GM10266 (cell line): ENCODE data around the gene SIRPB2.

Source experiments
- DNase-seq: peaks from one replicate; pipeline ENCODE4 v3.0.0; 2012; ENCODE audit errors: extremely low spot score
- TF ChIP-seq, protein P1 (sequence below): IDR thresholded peaks from 2 replicates; pipeline ENCODE4 v1.5.1; 2012; ENCODE audit warnings: mild to moderate bottlenecking, low read depth; ENCODE audit not compliant: control insufficient read depth, insufficient read depth; ENCODE audit errors: missing control alignments

Gene SIRPB2

DNA sequence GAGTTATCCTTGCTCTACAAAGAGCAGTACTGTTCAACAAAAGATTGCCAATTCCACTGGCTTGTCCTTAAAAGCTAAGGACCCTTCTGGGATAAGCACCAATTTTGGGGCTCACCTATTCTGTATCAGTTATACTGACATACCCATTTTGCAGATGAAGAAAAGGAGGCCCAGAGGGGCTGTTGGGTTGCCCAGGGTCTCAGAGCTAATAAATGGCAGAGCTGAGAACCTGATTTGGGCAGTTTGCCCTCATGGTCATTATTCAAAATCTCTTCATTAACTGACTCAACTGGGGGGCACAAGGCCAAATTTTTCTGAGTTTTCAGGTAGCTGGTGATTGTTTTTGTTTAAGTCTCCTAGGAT is 55.9 kb downstream of the SIRPB2 start:
- DNase-seq, result no peak
- TF ChIP-seq, protein P1, sequence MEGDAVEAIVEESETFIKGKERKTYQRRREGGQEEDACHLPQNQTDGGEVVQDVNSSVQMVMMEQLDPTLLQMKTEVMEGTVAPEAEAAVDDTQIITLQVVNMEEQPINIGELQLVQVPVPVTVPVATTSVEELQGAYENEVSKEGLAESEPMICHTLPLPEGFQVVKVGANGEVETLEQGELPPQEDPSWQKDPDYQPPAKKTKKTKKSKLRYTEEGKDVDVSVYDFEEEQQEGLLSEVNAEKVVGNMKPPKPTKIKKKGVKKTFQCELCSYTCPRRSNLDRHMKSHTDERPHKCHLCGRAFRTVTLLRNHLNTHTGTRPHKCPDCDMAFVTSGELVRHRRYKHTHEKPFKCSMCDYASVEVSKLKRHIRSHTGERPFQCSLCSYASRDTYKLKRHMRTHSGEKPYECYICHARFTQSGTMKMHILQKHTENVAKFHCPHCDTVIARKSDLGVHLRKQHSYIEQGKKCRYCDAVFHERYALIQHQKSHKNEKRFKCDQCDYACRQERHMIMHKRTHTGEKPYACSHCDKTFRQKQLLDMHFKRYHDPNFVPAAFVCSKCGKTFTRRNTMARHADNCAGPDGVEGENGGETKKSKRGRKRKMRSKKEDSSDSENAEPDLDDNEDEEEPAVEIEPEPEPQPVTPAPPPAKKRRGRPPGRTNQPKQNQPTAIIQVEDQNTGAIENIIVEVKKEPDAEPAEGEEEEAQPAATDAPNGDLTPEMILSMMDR, result no peak

DNA sequence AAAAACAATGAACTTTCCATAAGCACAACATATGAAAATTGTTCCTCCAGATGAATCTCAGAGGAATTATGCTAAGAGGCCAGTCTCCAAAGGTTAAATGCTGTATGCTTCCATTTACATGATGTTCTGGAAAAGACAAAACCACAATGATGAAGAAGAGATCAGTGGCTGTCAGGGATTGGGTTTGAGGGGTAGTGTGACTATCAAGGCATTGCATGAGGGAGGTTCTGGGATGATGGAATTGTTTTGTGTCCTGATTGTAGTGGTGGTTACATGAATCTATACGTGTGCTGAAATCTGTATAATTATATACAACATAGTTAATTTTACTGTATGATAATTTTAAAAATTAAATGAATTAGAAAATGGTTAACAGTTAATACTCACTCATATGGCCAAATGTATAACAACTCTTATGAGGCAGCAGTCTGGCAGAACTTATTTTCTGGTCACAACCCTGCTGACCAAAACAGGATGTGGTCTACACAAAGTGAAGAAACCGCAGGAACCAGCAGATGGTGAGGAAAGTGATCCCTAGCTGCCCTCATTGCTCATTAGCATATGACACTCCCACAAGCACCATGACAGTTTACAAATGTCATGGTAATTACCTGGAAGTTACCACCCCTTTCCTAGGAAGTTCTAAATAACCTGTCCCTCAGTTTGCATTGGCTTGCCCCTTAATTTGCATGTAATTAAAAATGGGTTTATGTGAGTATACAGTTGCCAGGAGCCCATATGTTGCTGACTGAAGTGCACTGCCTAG is 56.5 kb downstream of the SIRPB2 start:
- DNase-seq, result peak; percentile 44
- TF ChIP-seq, protein P1, result no peak

DNA sequence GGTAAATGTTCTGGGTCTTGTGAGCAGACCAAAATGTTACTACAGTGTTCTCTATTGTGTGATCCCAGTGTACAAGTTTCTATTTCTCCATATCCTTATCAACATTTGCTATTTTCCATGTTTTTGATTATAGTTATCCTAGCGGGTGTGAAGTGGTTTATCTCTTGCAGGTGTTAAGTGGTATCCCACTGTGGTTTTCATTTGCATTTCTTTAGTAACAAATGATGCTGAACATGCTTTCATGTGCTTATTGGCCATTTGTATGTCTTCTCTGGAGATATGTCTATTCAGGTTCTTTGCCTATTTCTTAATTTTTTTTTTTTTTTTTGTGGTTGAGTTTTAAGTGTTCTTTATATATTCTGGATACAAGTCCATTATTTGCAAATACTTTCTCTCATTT is 60.1 kb downstream of the SIRPB2 start:
- TF ChIP-seq, protein P1, result no peak
- DNase-seq, result no peak

DNA sequence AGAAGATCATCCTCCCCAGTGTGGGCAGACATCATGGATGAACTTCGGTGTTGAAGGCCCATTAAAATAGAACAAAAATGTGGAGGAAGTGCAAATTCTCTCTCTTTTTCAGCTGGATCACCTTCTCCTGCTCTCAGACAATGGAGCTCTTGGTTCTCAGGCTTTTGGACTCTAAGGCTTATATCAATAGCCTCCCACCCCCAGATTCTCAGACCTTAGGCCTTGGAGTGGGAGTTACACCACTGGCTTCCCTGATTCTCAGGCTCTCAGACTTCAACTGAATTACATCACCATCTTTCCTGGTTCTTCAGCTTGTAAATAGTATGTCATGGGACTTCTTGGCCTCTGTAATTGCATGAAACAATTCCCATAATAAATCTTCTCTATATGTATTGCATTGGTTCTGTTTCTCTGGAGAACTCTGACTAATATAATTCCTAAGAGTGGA is 61.2 kb downstream of the SIRPB2 start:
- DNase-seq, result no peak
- TF ChIP-seq, protein P1, result no peak

DNA sequence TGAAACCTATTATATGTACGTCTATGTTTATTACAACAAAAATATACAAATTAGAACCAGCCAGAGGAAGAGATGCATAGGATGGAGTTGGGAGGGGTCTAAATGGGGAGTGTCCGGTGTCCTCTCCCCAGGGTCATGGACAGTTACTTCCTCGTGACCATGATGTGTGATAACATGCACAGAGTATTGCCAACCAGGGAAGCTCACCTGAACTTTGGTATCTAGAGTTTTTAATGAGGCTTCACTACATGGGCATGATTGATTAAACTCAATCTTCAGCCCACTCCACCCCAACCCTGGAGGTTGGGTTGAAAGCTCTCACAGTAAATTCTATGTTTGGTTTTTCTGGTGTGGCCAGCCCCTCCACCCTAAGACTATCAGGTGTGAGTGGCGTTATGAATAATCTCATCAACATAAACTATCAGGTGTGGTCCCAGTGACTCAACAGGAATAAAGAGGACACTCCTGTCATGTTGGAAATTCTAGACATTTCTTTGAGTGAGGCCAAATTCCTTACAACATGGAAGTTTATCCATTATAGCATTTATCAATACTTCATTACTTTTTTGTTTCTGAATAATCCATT is 62.0 kb downstream of the SIRPB2 start:
- TF ChIP-seq, protein P1, result no peak
- DNase-seq, result no peak

DNA sequence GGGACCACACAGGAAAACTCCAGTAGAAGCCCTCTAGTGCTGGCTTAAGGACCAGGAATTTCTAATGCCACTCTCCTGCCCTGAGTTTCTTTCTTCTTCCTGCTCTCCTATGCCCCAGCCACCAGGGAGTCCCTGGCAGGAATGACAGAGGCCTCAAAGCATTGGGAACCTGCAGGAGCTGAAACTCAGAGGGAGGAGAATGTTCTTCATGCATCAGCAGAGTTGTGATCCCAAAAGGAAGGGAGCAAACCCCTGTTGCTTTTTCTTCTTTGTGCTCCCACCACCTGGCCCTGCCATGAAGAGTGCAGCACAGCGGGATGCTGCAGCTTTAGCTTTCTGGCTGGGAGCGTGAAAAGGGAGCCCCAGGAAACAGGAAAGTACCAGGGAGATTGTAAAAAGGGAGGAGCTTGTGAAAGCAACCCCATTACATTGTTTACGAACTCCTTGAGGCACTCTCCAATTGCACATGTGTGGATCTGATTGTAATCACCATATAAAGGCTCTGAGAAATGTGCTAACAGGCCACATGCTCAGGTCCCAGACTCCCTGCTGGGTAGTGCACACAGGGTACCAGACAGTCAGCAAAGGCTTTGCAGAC is 63.7 kb downstream of the SIRPB2 start:
- TF ChIP-seq, protein P1, result no peak
- no peak for DNase-seq

DNA sequence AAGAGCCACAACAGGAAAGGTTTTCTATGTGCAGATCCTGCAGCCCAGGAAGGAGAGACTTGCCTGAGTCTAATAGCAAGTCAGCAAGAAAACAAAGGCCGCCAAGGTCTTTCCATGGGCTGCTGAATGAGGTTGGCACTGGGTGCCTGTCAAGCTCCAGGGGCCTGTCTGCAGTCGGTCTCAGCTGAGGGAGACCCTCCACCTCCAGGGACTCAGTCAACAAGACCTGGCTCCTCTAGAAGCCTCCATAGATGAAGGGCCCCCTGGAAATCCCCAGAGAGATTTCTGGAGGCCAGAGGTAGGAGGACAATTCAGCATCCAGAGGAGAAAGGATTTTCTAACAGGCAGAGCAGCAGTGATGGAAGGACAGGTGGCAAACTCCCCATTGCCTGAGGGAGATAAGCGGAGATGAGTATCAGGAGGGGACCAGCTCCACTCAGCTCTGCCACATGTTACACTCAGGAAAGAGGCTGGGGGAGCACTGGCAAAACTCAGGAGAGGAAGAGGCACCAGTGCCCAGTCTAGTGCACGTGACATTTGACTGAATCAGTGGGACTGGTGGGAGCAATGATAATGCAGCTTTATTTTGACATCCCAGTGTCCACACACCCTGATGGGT is 64.9 kb downstream of the SIRPB2 start:
- TF ChIP-seq, protein P1, result no peak
- no peak for DNase-seq
